MM.1S (cell line): ENCODE data around the gene WNT2B.

ENCODE experiments used
- CTCF ChIP-seq: fragments of 300-600 bp; sonication (generic); IDR thresholded peaks from 2 replicates; pipeline ENCODE4 v1.5.1; 2016; ENCODE audit warnings: antibody characterized with exemption, low read length, mixed read lengths
- EZH2 ChIP-seq: fragments of 300-600 bp; sonication (generic); optimal IDR thresholded peaks from 2 replicates; pipeline ENCODE3; 2017; ENCODE audit warnings: low read depth, mild to moderate bottlenecking, antibody characterized with exemption, low read length, mixed read lengths

GRCh38 chr1:112504661-112505399 lies 3.9 kb upstream of the WNT2B start:
- TF ChIP-seq CTCF: no peak
- no peak for TF ChIP-seq EZH2
